Measurements from ENCODE around the gene SPRTN. TPM values are rescaled to one million over a fixed set of nuclear protein-coding genes. Genes with fewer than 3 reads are reported as not detected.
"Not testable (repeated sequence)": the region's sequence is repeated elsewhere in the genome, so short reads cannot be mapped to it uniquely, and the experiment has no call there.

SPRTN gene
- total RNA-seq, 6 experiments from 2014 or later, result 3.3 to 6.4 (median 4.8) TPM

DNA sequence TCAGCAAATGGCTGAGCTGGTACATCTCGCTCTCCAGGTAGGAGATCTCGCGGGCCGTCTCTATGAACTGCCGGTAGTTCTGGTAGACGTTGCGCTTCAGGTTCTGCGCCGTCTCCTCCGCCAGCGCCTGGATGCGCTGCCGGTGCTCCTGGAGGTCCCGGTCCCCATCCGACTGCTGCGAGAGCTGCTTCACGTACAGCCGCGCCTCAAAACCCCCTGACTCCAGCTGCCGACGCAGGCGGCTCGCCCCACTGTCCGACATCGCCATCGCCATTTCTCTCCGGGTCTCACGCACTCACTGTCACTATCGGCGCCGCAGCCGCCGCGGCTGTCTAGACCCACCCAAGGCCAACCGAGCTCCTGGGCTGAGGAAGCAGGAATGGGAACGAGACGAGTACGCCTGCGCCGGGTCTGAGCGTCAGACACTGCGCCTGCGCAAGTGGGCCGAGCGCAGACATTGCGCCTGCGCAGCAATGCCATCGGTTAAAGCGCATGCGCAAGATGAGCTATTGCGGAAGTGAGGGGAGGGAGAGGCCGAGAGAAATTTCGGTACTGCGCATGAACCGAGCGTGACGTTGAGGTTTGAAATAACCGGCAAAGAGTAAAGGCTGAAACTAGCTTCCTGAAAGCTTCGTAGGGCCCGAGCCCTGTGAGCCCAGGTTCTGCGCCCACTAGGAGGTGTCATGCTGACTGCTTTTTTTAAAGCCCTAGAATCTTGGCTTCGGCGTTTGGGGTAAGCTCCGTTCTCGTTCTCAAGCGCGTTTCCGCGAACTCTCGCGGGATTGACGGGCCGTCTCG lies 422 bp upstream of the SPRTN start, which contains the start of gene EXOC8:
TSS of gene EXOC8 (minus strand) at position 381 of the 798 bp plus-strand sequence. CDS start at position 274, 107 bp downstream.
- TF ChIP-seq CTCF (IDR thresholded peaks at IDR 0.05), result peak in 1 of 4 donors; percentile 5
- TF ChIP-seq POLR2A (IDR thresholded peaks at IDR 0.05), result peak; percentile 83
- 0% methylated on average over 36 of the region's 74 CpGs for WGBS (ENCODE audit: insufficient coverage, low coverage, low lambda C conversion rate, missing lambda C conversion rate)
- H3K27me3 ChIP-seq, result no peaks in the 10 kb centered on the region
- H3K4me3 ChIP-seq, result peak within 1 kb of the TSS; percentile 67 to 93 (median 85)
- peak within 1 kb of the TSS; percentile 59 to 80 (median 79) for H3K27ac ChIP-seq
- peaks cover 0 to 50% (median 22%) of the 10 kb centered on the region in 4 donors for H3K4me1 ChIP-seq
- H3K36me3 ChIP-seq, result no peaks in the 10 kb centered on the region
- DNase-seq (peak; percentile 93 to 96 (median 96)), ATAC-seq (peak; percentile 92 to 94 (median 94))
- intact Hi-C loops (cut with DNase I), result no loop called here
- H3K9me3 ChIP-seq, result no peaks in the 10 kb centered on the region

GRCh38 chr1:231340328-231341013 lies 2.4 kb downstream of the SPRTN start:
- Histone ChIP-seq H3K36me3 (no peaks in the 10 kb centered on the region), H3K4me3 (no peak overlapping the region), H3K27ac (no peak overlapping the region), H3K4me1 (peaks cover 0 to 24% (median 9%) of the 10 kb centered on the region in 4 donors), H3K27me3 (no peaks in the 10 kb centered on the region), H3K9me3 (no peaks in the 10 kb centered on the region)
- ATAC-seq, result no peak
- no peak for DNase-seq
- intact Hi-C loops (cut with DNase I), result no loop called here
- WGBS (ENCODE audit: insufficient coverage, low coverage, low lambda C conversion rate, missing lambda C conversion rate), result 91% methylated on average over 6 of the region's 6 CpGs
- TF ChIP-seq CTCF (IDR thresholded peaks at IDR 0.05), result no peak
- TF ChIP-seq POLR2A (IDR thresholded peaks at IDR 0.05), result no peak

DNA sequence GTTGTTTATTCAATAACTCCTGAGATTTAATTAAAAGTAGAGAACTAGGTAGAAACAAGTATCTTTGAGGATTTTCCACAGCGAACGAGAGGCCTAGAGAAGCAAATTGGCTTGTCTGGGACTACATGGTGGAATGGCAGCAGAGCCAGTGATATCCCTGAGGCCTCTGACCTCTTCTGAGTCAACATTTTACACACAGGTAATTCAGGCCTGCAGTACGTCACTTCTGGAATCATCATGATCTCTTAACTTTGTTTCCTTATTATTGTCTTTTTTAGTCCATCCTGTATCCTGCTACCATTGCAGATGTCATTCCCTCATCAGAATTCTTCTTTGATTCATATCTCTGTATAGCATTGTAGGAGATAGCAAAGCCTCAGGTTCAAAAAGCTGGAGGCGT lies 9.9 kb downstream of the SPRTN start:
- no peaks in the 10 kb centered on the region for H3K9me3 ChIP-seq
- no peak overlapping the region for H3K27ac ChIP-seq
- no peak overlapping the region for H3K4me3 ChIP-seq
- peaks cover 0 to 27% (median 11%) of the 10 kb centered on the region in 4 donors for H3K36me3 ChIP-seq
- ATAC-seq (no peak), DNase-seq (no peak)
- H3K27me3 ChIP-seq, result no peaks in the 10 kb centered on the region
- TF ChIP-seq CTCF (IDR thresholded peaks at IDR 0.05) (no peak), POLR2A (IDR thresholded peaks at IDR 0.05) (no peak)
- no peaks in the 10 kb centered on the region for H3K4me1 ChIP-seq
- WGBS (ENCODE audit: insufficient coverage, low coverage, low lambda C conversion rate, missing lambda C conversion rate), result 95% methylated on average over 4 of the region's 4 CpGs
- intact Hi-C loops (cut with DNase I), result no loop called here

- H3K4me1 ChIP-seq, result no peaks in the 10 kb centered on the region
- no peak overlapping the region for H3K4me3 ChIP-seq
- no peaks in the 10 kb centered on the region for H3K9me3 ChIP-seq
- TF ChIP-seq POLR2A (IDR thresholded peaks at IDR 0.05), result no peak
- TF ChIP-seq CTCF (IDR thresholded peaks at IDR 0.05), result no peak
- peaks cover 0 to 27% (median 12%) of the 10 kb centered on the region in 4 donors for H3K36me3 ChIP-seq
- ATAC-seq (no peak), DNase-seq (no peak)
- H3K27ac ChIP-seq, result no peak overlapping the region
- H3K27me3 ChIP-seq, result no peaks in the 10 kb centered on the region
- 94% methylated on average over 4 of the region's 4 CpGs for WGBS (ENCODE audit: insufficient coverage, low coverage, low lambda C conversion rate, missing lambda C conversion rate)
- intact Hi-C loops (cut with DNase I), result no loop called here
Measured at GRCh38 chr1:231348442-231348841, 10.3 kb downstream of the SPRTN start.

DNA sequence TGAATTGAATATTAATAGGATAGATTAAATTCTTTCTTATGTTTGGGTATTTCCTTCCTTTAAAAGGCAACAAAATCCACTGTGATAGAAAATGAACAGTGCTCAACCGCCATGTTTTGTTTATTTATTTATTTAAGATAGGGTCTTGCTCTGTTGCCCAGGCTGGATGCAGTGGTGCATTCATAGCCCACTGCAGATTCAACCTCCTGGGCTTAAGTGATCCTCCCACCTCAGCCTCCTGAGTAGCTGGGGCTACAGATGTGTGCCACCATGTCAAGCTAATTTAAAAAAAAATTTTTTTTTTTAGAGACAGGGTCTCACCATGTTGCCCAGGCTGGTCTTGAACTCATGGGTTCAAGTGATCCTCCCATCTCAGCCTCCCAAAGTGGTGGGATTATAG lies 10.8 kb downstream of the SPRTN start:
- H3K4me3 ChIP-seq; H3K4me1 ChIP-seq; ATAC-seq; H3K27me3 ChIP-seq; intact Hi-C loops (cut with DNase I); H3K9me3 ChIP-seq; DNase-seq; H3K27ac ChIP-seq: not testable (repeated sequence)
- WGBS (ENCODE audit: insufficient coverage, low coverage, low lambda C conversion rate, missing lambda C conversion rate), result 100% methylated on average over 1 of the region's 1 CpG
- H3K36me3 ChIP-seq, result peaks cover 0 to 27% (median 12%) of the 10 kb centered on the region in 4 donors

Data from right lobe of liver (tissue), 6 donors.